Measurements from ENCODE around the gene CFAP97.
A peak's percentile ranks its signal among the peaks of the same experiment; 100 is the strongest.
"Not testable (repeated sequence)": the region's sequence is repeated elsewhere in the genome, so short reads cannot be mapped to it uniquely, and the experiment has no call there.

The CFAP97 gene

DNA sequence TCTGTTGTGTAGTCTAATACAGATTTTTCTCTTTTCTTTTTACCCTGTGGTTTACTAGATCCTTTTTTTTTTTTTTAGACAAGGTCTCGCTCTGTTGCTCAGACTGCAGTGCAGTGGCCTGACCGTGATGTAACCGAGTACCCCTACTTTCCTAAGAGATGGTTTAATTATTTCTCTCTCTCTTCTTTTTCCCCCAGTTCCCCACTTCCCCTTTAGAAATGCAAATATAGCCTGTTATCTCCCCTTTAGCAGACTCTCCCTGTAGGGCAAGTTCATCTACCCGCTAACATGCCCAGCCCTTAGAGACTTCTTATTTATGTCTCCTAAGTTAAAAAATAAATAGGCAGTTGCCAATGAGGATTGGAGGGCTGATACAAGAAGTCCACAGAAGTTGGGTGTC lies 10.1 kb upstream of the CFAP97 start:
- peak overlapping the region; percentile 5 for H3K4me3 Mint-ChIP-seq
- no peak for DNase-seq
- H3K27ac Mint-ChIP-seq: no peak overlapping the region
- H3K27me3 Mint-ChIP-seq (ENCODE audit: low read depth, poor library complexity): peaks cover 4% of the 10 kb centered on the region
- TF ChIP-seq, protein P1, sequence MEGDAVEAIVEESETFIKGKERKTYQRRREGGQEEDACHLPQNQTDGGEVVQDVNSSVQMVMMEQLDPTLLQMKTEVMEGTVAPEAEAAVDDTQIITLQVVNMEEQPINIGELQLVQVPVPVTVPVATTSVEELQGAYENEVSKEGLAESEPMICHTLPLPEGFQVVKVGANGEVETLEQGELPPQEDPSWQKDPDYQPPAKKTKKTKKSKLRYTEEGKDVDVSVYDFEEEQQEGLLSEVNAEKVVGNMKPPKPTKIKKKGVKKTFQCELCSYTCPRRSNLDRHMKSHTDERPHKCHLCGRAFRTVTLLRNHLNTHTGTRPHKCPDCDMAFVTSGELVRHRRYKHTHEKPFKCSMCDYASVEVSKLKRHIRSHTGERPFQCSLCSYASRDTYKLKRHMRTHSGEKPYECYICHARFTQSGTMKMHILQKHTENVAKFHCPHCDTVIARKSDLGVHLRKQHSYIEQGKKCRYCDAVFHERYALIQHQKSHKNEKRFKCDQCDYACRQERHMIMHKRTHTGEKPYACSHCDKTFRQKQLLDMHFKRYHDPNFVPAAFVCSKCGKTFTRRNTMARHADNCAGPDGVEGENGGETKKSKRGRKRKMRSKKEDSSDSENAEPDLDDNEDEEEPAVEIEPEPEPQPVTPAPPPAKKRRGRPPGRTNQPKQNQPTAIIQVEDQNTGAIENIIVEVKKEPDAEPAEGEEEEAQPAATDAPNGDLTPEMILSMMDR (IDR thresholded peaks at IDR 0.05): no peak
- H3K9me3 Mint-ChIP-seq: no peaks in the 10 kb centered on the region
- H3K4me1 Mint-ChIP-seq: peaks cover 38% of the 10 kb centered on the region
- no peaks in the 10 kb centered on the region for H3K36me3 Mint-ChIP-seq (ENCODE audit: low read depth)

DNA sequence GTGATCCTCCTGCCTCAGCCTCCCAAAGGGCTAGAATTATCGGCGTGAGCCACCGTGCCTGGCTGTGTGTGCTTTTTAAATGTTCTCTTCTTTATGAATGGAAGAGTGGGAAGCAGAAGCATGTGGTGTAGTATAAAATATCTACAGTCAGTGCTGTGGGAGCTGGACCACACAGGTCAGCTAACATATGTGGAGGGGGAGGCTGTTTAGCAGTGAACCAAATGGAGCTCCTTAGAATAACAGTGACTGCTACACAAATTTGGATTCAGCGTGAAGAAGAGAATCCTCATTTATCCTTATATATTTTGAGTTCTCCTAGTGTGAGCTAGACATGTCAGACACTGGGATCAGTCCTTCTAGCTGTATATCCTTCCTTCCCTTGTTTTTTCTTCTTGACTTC lies 8.8 kb upstream of the CFAP97 start:
- Mint-ChIP-seq H3K9me3 (no peaks in the 10 kb centered on the region), H3K27ac (no peak overlapping the region), H3K4me3 (no peak overlapping the region), H3K27me3 (ENCODE audit: low read depth, poor library complexity) (peaks cover 12% of the 10 kb centered on the region), H3K4me1 (peaks cover 40% of the 10 kb centered on the region), H3K36me3 (ENCODE audit: low read depth) (no peaks in the 10 kb centered on the region)
- no peak for DNase-seq
- TF ChIP-seq, protein P1 (IDR thresholded peaks at IDR 0.05): no peak

DNA sequence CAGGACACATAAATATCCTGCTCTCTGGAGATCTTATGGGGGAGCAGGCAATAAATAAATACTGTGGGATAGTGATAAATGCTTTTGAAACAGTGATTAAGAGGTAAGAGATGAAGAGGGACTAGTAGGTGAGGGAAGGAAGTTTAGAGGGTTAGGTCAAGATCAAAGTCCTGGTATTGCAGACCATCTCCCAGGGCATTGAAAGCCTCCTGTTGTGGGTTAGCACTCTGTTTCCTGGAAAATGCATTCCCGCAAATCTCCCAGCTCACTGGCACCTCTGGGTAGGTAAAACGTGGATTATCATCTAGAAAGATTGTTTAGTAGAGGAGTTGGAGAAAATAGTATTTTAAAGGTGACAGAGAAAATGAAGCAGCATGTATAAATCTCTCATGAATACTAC lies 7.8 kb upstream of the CFAP97 start:
- TF ChIP-seq, protein P1 (IDR thresholded peaks at IDR 0.05): no peak
- peak overlapping the region; percentile 92 for H3K4me3 Mint-ChIP-seq
- no peaks in the 10 kb centered on the region for H3K9me3 Mint-ChIP-seq
- no peak for DNase-seq
- no peaks in the 10 kb centered on the region for H3K36me3 Mint-ChIP-seq (ENCODE audit: low read depth)
- H3K4me1 Mint-ChIP-seq: peaks cover 40% of the 10 kb centered on the region
- peaks cover 15% of the 10 kb centered on the region for H3K27me3 Mint-ChIP-seq (ENCODE audit: low read depth, poor library complexity)
- H3K27ac Mint-ChIP-seq: no peak overlapping the region

DNA sequence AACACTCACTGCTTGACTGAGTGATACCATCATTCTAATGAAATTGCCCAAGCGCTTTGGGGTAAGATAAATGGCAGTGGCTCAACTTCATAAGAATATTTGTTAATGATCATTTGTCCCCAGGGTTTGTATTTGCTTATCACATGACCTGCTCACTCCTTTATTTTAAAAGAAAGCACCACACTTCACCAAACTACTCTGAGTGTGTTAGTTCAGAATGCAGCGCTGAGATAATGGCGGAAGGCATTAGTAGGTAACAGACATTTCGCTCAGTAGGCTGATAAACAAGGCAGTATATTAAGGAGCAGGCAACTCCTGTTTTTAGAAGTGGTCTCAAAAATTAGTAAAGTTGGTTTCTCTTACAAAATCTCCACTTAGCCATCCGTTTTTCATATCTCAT lies 7.2 kb upstream of the CFAP97 start:
- no peak for DNase-seq
- no peaks in the 10 kb centered on the region for H3K36me3 Mint-ChIP-seq (ENCODE audit: low read depth)
- peaks cover 40% of the 10 kb centered on the region for H3K4me1 Mint-ChIP-seq
- peak overlapping the region; percentile 85 for H3K27ac Mint-ChIP-seq
- peaks cover 15% of the 10 kb centered on the region for H3K27me3 Mint-ChIP-seq (ENCODE audit: low read depth, poor library complexity)
- no peaks in the 10 kb centered on the region for H3K9me3 Mint-ChIP-seq
- TF ChIP-seq, protein P1 (IDR thresholded peaks at IDR 0.05): no peak
- H3K4me3 Mint-ChIP-seq: peak overlapping the region; percentile 92

DNA sequence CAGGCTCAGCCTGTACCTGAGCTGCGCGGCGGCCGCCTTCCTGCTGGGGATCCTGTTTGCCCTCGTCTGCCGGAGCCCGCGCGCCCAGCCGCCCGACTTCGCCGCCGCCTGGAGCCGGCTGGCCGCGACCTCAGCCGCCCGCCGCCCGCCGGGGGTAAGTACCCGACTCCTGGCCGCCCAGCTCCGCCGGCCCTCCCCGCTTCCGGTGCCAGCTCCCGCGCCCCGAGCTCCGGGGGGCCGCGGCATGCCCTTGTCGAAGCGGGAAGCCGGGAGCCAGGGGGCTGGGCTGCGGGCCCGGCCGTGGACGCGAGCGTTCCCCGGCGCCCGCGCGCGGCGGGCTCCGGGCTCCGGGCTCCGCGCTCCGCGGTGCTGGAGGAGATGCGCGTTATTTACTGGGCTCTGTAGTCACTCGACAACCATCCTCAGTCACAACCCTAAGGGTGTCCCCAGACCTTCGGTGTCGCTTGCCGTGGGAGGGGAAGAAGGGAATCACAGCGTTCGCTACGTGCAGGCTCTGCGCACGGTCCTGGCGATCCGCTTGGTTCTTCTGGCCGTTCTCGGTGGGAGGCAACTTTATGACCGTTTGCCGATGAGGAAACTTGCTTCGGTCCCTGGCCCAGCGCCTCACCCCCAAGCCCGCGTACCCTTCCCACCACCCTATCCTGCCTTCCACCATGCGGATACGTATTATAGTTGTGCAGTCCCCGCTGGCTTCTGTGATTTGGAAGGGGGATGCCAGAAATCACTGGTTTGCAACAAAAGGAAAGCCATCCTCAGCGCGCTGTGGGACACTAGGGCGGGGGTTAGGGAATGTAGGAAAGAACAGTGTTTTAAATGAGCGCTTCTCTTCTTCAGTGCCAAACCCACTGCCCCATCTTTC lies 6.5 kb upstream of the CFAP97 start:
- H3K4me3 Mint-ChIP-seq: peak overlapping the region; percentile 92
- DNase-seq: peak; percentile 66
- TF ChIP-seq, protein P1 (IDR thresholded peaks at IDR 0.05): no peak
- H3K27ac Mint-ChIP-seq: peak overlapping the region; percentile 85
- no peaks in the 10 kb centered on the region for H3K9me3 Mint-ChIP-seq
- H3K4me1 Mint-ChIP-seq: peaks cover 40% of the 10 kb centered on the region
- H3K36me3 Mint-ChIP-seq (ENCODE audit: low read depth): no peaks in the 10 kb centered on the region
- peaks cover 15% of the 10 kb centered on the region for H3K27me3 Mint-ChIP-seq (ENCODE audit: low read depth, poor library complexity)

DNA sequence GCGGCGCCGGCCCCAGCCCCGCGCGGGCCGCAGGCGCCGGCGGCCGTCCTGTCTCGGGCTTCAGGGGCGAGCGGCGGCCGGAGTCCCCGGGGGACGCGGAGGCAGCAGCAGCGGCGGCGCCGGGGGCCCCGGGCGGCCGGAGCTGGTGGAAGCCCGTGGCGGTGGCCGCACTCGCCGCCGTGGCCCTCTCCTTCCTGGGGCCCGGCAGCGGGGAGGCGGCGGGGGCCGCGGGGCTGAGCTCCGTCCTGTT lies 6.0 kb upstream of the CFAP97 start:
- DNase-seq; H3K36me3 Mint-ChIP-seq (ENCODE audit: low read depth); H3K27ac Mint-ChIP-seq; H3K9me3 Mint-ChIP-seq; H3K4me3 Mint-ChIP-seq: not testable (repeated sequence)
- Mint-ChIP-seq H3K27me3 (ENCODE audit: low read depth, poor library complexity) (peaks cover 15% of the 10 kb centered on the region), H3K4me1 (peaks cover 43% of the 10 kb centered on the region)

All from nephron progenitor cell (in vitro differentiated cells).